Psoas muscle (tissue), 8 donors: Measurements from ENCODE around the gene CRYZ. TPM values are rescaled to one million over a fixed set of nuclear protein-coding genes. Genes with fewer than 3 reads are reported as not detected.
A peak's percentile ranks its signal among the peaks of the same experiment; 100 is the strongest.

Experiments used
- ATAC-seq, 4 donors: fragments of 200-7000 bp; cut with Tn5 transposase; one replicate each; pipeline ENCODE4 v1.9.1; 2020; ENCODE audit warnings: moderate library complexity in 3 of 4, mild to moderate bottlenecking in 2 of 4
- DNase-seq, 2 donors: peaks; one replicate each; pipeline ENCODE4 v3.0.0-alpha.2; 2020
- H3K27ac ChIP-seq: fragments of 200-600 bp; one replicate; pipeline ENCODE4 v1.8.0; 2022
- H3K27me3 ChIP-seq, 3 donors: fragments of 200-600 bp in 1 of 3; one replicate each; pipeline versions ENCODE4 v1.6.1 to v1.8.0; 2013 to 2022; ENCODE audit warnings: low read length in 2 of 3, mild to moderate bottlenecking in 2 of 3, moderate library complexity in 1 of 3; ENCODE audit not compliant: insufficient read depth in 3 of 3
- H3K36me3 ChIP-seq, 2 donors: fragments of 200-600 bp in 1 of 2; one replicate each; pipeline versions ENCODE4 v1.6.1 to v1.8.0; 2013 to 2022; ENCODE audit warnings: low read depth in 1 of 2, mild to moderate bottlenecking in 1 of 2, moderate library complexity in 1 of 2; ENCODE audit not compliant: insufficient read depth in 1 of 2
- H3K4me1 ChIP-seq: fragments of 200-600 bp; one replicate; pipeline ENCODE4 v1.8.0; 2022
- H3K4me3 ChIP-seq: fragments of 200-600 bp; one replicate; pipeline ENCODE4 v1.8.0; 2022; ENCODE audit warnings: mild to moderate bottlenecking
- H3K9me3 ChIP-seq: fragments of 200-600 bp; one replicate; pipeline ENCODE4 v1.8.0; 2022
- CTCF ChIP-seq: fragments of 200-600 bp; IDR thresholded peaks from one replicate; pipeline ENCODE4 v1.8.0; 2022; ENCODE audit warnings: antibody characterized with exemption
- WGBS, 3 donors: extraction: QIAGEN DNeasy Blood & Tissue Kit; methylation state at CpG; one replicate each; pipeline versions ENCODE4 v1.1.6 to v1.1.7; 2013; 5-methylcytosine and 5-hydroxymethylcytosine counted together
- intact Hi-C, 2 donors: fragments of 100-400 bp; cut with DNase I; formaldehyde crosslinking; loops; one replicate each; pipeline versions ENCODE4 v1.11.0 to v1.14.2; 2022
- polyA plus RNA-seq, 3 donors: library from polyadenylated mRNA; stranded (reverse); fragments of 200-250 nt; gene quantifications; one replicate each; pipeline ENCODE4 v1.2.3, GENCODE V29; 2013
- total RNA-seq, 4 donors: library from RNA; stranded (reverse); fragmentation: NEBNext Ultra II Directional in 2 of 4; extraction: Animal tissue kit (Norgen Biotek cat#: 25700) in 2 of 4; gene quantifications; one replicate each; pipeline versions ENCODE4 v1.2.1 to v1.2.4, GENCODE V29; 2021 to 2023
- donor health status: healthy with polysubstance abuse.
- donor health status: DM: no; HTN: no; CAD: no; lungs with moderate emphysema.
- donor health status: Bipolar disorder and iron deficiency.
- donor health status: healthy.
- donor health status: DM: yes; HTN: yes; CAD: no.
- donor health status: DM: no; HTN: no; CAD: no.
- donor health status: DM: no; HTN: no; CAD: no.
- donor health status: DM: yes; HTN: yes; CAD: no.

Gene CRYZ
- total and polyA plus RNA-seq, 7 donors = 7.6 to 36.1 (median 14.2) TPM

GRCh38 chr1:74693473-74693872 lies 39.4 kb downstream of the CRYZ start:
- WGBS, 3 donors = 78 to 82% (median 78%) methylated on average over 2 of the region's 2 CpGs
- H3K27me3 ChIP-seq = no peaks in the 10 kb centered on the region
- ATAC-seq = no peak

GRCh38 chr1:74690909-74691308 lies 41.9 kb downstream of the CRYZ start:
- intact Hi-C loops = no loop called here
- no peak for ATAC-seq
- Histone ChIP-seq H3K9me3 (no peaks in the 10 kb centered on the region), H3K27ac (no peak overlapping the region), H3K4me1 (no peaks in the 10 kb centered on the region), H3K4me3 (no peak overlapping the region), H3K36me3 (no peaks in the 10 kb centered on the region), H3K27me3 (no peaks in the 10 kb centered on the region)
- DNase-seq = no peak
- 84 to 88% (median 86%) methylated on average over 4 of the region's 4 CpGs for WGBS, 3 donors
- TF ChIP-seq CTCF = no peak

More at GRCh38 chr1:74693473-74693872, 39.4 kb downstream of the CRYZ start:
- DNase-seq = no peak
- intact Hi-C loops = no loop called here
- no peaks in the 10 kb centered on the region for H3K4me1 ChIP-seq
- no peak for TF ChIP-seq CTCF
- no peak overlapping the region for H3K27ac ChIP-seq
- H3K36me3 ChIP-seq = no peaks in the 10 kb centered on the region
- H3K4me3 ChIP-seq = no peak overlapping the region
- H3K9me3 ChIP-seq = no peaks in the 10 kb centered on the region

- H3K9me3 ChIP-seq = no peaks in the 10 kb centered on the region
- intact Hi-C loops = no loop called here
- ATAC-seq = no peak
- no peak overlapping the region for H3K4me3 ChIP-seq
- H3K27ac ChIP-seq = no peak overlapping the region
- H3K36me3 ChIP-seq = no peaks in the 10 kb centered on the region
- H3K4me1 ChIP-seq = no peaks in the 10 kb centered on the region
- DNase-seq = no peak
- TF ChIP-seq CTCF = no peak
- WGBS, 3 donors = 18 to 23% (median 22%) methylated on average over 2 of the region's 2 CpGs
- H3K27me3 ChIP-seq = no peaks in the 10 kb centered on the region
Observed at GRCh38 chr1:74690364-74690696, 42.5 kb downstream of the CRYZ start.

- Histone ChIP-seq H3K4me1 (no peaks in the 10 kb centered on the region), H3K27ac (no peak overlapping the region), H3K4me3 (no peak overlapping the region), H3K36me3 (no peaks in the 10 kb centered on the region), H3K9me3 (no peaks in the 10 kb centered on the region), H3K27me3 (no peaks in the 10 kb centered on the region)
- ATAC-seq (no peak), DNase-seq (no peak)
- TF ChIP-seq CTCF = peak; percentile 79
- intact Hi-C loops = no loop called here
- 16 to 24% (median 19%) methylated on average over 5 of the region's 5 CpGs for WGBS, 3 donors
Observed at GRCh38 chr1:74689621-74690363, 43.1 kb downstream of the CRYZ start.

- intact Hi-C loops = no loop called here
- no peaks in the 10 kb centered on the region for H3K4me1 ChIP-seq
- no peaks in the 10 kb centered on the region for H3K27me3 ChIP-seq
- no peaks in the 10 kb centered on the region for H3K36me3 ChIP-seq
- H3K27ac ChIP-seq = no peak overlapping the region
- DNase-seq (no peak), ATAC-seq (no peak)
- no peak for TF ChIP-seq CTCF
- H3K4me3 ChIP-seq = no peak overlapping the region
- H3K9me3 ChIP-seq = no peaks in the 10 kb centered on the region
- 67 to 73% (median 71%) methylated on average over 4 of the region's 4 CpGs for WGBS, 3 donors
Observed at GRCh38 chr1:74686928-74687327, 45.9 kb downstream of the CRYZ start.
